Neural cell (in vitro differentiated cells): ENCODE data around the gene SZT2. TPM values are rescaled to one million over a fixed set of nuclear protein-coding genes. Genes with fewer than 3 reads are reported as not detected.

Experiments used
- H2AFZ ChIP-seq: fragments of 200-600, 300-800 bp; sonication (generic), shearing (Covaris generic); 2 replicates; pipeline ENCODE4 v1.6.0; 2014; ENCODE audit warnings: low read depth, mild to moderate bottlenecking, antibody characterized with exemption, low read length, moderate library complexity
- H3F3A ChIP-seq: fragments of 200-600 bp; shearing (Covaris generic); 2 replicates; pipeline ENCODE4 v1.6.1; 2016; ENCODE audit warnings: mild to moderate bottlenecking, moderate library complexity, mixed read lengths, antibody characterized with exemption, low read length; ENCODE audit not compliant: insufficient read depth, poor library complexity, severe bottlenecking
- H3K27ac ChIP-seq: fragments of 200-600, 300-800 bp; sonication (generic), shearing (Covaris generic); 2 replicates; pipeline ENCODE4 v1.5.1; 2014; ENCODE audit warnings: mild to moderate bottlenecking, low read length, moderate library complexity
- H3K27me3 ChIP-seq: fragments of 300-800, 200-600 bp; sonication (generic), shearing (Covaris generic); 2 replicates; pipeline ENCODE4 v1.6.0; 2014; ENCODE audit warnings: mild to moderate bottlenecking, low read depth, low read length, moderate library complexity; ENCODE audit not compliant: insufficient read depth
- H3K36me3 ChIP-seq: fragments of 300-800, 200-600 bp; sonication (generic), shearing (Covaris generic); 2 replicates; pipeline ENCODE4 v1.5.1; 2014; ENCODE audit warnings: mild to moderate bottlenecking, antibody characterized with exemption, low read length, moderate library complexity; ENCODE audit not compliant: insufficient read depth
- H3K4me2 ChIP-seq: fragments of 300-800, 200-600 bp; sonication (generic), shearing (Covaris generic); 2 replicates; pipeline ENCODE4 v1.6.0; 2014; ENCODE audit warnings: mild to moderate bottlenecking, low read length
- H3K4me3 ChIP-seq: fragments of 300-800, 200-600 bp; sonication (generic), shearing (Covaris generic); 2 replicates; pipeline ENCODE4 v1.5.1; 2014; ENCODE audit warnings: mild to moderate bottlenecking, low read length, moderate library complexity
- H3K79me2 ChIP-seq: fragments of 200-600 bp; shearing (Covaris generic); replicated peaks from 2 replicates; pipeline ENCODE4 v1.6.0; 2014; ENCODE audit warnings: mild to moderate bottlenecking, low read length, moderate library complexity; ENCODE audit not compliant: insufficient read depth
- H3K9ac ChIP-seq: fragments of 300-800, 200-600 bp; sonication (generic), shearing (Covaris generic); 2 replicates; pipeline ENCODE4 v1.6.1; 2016; ENCODE audit warnings: mild to moderate bottlenecking, low read length, mixed read lengths
- H3K9me2 ChIP-seq: fragments of 200-600 bp; shearing (Covaris generic); 2 replicates; pipeline ENCODE4 v1.6.1; 2016; ENCODE audit warnings: mild to moderate bottlenecking, low read length, mixed read lengths; ENCODE audit not compliant: insufficient read depth
- H3K9me3 ChIP-seq: fragments of 200-600, 300-800 bp; sonication (generic), shearing (Covaris generic); 2 replicates; pipeline ENCODE4 v1.6.1; 2016; ENCODE audit warnings: mild to moderate bottlenecking, mixed run types, low read length, moderate library complexity, mixed read lengths
- H4K20me1 ChIP-seq: fragments of 200-600 bp; shearing (Covaris generic); 2 replicates; pipeline ENCODE4 v1.6.1; 2016; ENCODE audit warnings: mild to moderate bottlenecking, mixed run types; ENCODE audit not compliant: insufficient read depth
- EP300 ChIP-seq: fragments of 450-650 bp; conservative IDR thresholded peaks from 2 replicates; pipeline ENCODE4 v1.6.1; 2014; ENCODE audit warnings: antibody characterized with exemption, mild to moderate bottlenecking, moderate library complexity; ENCODE audit not compliant: poor library complexity, severe bottlenecking
- EZH2 ChIP-seq: fragments of 200-600, 300-800 bp; shearing (Covaris generic), sonication (generic); IDR thresholded peaks from 2 replicates; pipeline ENCODE4 v1.6.1; 2014; ENCODE audit warnings: antibody characterized with exemption, low read length, borderline replicate concordance, mild to moderate bottlenecking; ENCODE audit not compliant: insufficient read depth, poor library complexity, severe bottlenecking
- MXI1 ChIP-seq: fragments of 450-650 bp; conservative IDR thresholded peaks from 2 replicates; pipeline ENCODE4 v1.6.1; 2014; ENCODE audit warnings: antibody characterized with exemption, mild to moderate bottlenecking; ENCODE audit not compliant: poor library complexity, severe bottlenecking
- POLR2AphosphoS5 ChIP-seq: IDR thresholded peaks from 2 replicates; pipeline ENCODE4 v1.6.1; 2012
- RAD21 ChIP-seq: fragments of 450-650 bp; conservative IDR thresholded peaks from 2 replicates; pipeline ENCODE4 v1.6.1; 2014; ENCODE audit warnings: antibody characterized with exemption, mild to moderate bottlenecking, moderate library complexity
- SMC3 ChIP-seq: fragments of 450-650 bp; conservative IDR thresholded peaks from 2 replicates; pipeline ENCODE4 v1.6.1; 2014; ENCODE audit warnings: antibody characterized with exemption, mild to moderate bottlenecking, moderate library complexity; ENCODE audit not compliant: poor library complexity
- TAF1 ChIP-seq: IDR thresholded peaks from 2 replicates; pipeline ENCODE4 v1.6.1; 2012; ENCODE audit warnings: low read depth
- polyA minus RNA-seq: library from RNA; depleted of rRNA, polyadenylated mRNA; stranded (reverse); fragments of >200 nt; gene quantifications from 2 replicates; pipeline ENCODE4 v1.2.3, GENCODE V29; 2014
- polyA plus RNA-seq: library from polyadenylated mRNA; depleted of rRNA; stranded (reverse); fragments of >200 nt; gene quantifications from 2 replicates; pipeline ENCODE4 v1.2.3, GENCODE V29; 2014
- TF ChIP-seq, protein P1 (sequence below): fragments of 450-650 bp; IDR thresholded peaks from 2 replicates; pipeline ENCODE4 v1.5.1; 2014; ENCODE audit warnings: antibody characterized with exemption, mild to moderate bottlenecking, moderate library complexity; ENCODE audit not compliant: poor library complexity, severe bottlenecking
- TF ChIP-seq, protein P2 (sequence below): IDR thresholded peaks from 2 replicates; pipeline ENCODE4 v1.6.1; 2012; ENCODE audit warnings: borderline replicate concordance

The SZT2 gene
- 6.6 and 6.7 TPM in 2 replicates for polyA plus RNA-seq
- 33.7 and 35.5 TPM in 2 replicates for polyA minus RNA-seq

DNA sequence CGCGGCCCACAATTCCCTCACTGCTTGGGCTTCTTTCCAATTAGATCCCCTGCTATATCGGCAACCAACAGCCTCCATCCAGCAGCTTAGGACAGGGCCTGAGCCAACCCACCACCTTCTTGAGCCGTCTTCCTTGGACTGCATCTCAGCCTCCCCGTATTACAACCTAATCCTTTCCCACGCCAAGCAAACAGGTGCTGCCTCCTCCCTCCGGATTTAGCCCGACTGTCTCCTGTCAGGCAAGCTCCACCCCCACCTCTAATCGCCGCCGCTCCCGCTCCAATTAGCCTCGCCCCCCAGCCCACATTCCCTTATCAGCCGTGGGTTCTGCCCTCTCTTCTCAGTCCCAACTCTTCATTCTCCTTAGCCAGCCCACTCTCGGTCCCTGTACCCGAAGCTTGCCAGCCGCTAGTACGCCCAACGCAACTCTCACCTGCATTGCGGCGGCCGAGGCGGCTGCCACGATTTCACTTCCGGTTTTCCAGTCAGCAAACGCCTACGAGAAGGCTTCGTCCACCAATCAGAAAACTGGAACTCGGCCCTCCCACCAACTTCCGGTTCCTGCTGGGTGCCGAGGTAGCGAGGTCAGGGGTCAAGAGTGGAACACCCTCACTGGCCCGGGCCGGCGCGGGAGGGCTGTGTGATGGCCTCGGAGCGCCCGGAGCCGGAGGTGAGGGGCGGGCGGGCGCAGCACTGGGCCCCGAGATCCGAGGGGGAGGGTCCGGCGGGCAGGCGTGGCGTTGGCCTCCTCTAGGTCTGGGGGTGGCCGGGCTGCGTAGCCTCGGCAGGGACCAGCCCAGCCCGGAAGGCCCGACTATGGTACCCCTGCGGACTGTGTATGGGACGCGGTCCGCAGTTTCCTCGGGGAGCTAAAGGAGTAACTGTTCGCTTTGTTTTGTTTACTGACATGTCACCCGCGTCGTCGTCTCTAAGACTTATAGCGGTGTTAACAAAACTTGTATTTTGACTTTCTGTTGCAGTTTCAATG, at the start of gene SZT2, which contains the start of gene MED8:
SZT2 (plus strand) TSS at position 574 of the 988 bp plus-strand sequence; CDS start at position 644, 70 bp downstream.
MED8 (minus strand) TSS at position 475 of the 988 bp plus-strand sequence; CDS start at position 439, 36 bp downstream.
- peaks cover 31% of the 10 kb centered on the region for H3K79me2 ChIP-seq

DNA sequence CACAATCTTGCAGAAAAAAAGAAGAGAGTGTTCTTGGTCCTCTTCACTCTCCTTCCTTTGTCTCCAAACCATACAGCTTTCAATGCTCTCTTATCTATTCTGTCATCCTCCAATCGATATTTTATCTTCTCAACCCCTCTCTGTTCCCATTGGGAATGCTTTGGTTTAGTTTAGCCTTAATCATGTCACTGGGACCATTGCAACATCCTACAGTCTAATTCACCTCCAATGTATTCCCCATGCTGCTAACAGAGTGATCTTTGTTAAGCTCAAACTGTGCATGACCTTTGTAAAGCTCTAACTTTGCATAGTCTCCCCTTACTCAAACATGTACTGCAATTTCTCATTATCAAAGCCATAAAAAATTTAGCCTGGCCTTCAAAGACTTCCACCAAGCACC, 49.1 kb upstream of the SZT2 start:
- no peak overlapping the region for H3K9ac ChIP-seq
- no peak overlapping the region for H2AFZ ChIP-seq
- no peaks in the 10 kb centered on the region for H4K20me1 ChIP-seq
- H3K9me2 ChIP-seq = no peaks in the 10 kb centered on the region
- no peaks in the 10 kb centered on the region for H3K79me2 ChIP-seq
- no peaks in the 10 kb centered on the region for H3K36me3 ChIP-seq
- H3F3A ChIP-seq = no peaks in the 10 kb centered on the region
- no peak overlapping the region for H3K4me2 ChIP-seq
- H3K27ac ChIP-seq = no peak overlapping the region
- no peaks in the 10 kb centered on the region for H3K9me3 ChIP-seq
- no peaks in the 10 kb centered on the region for H3K27me3 ChIP-seq
- no peak overlapping the region for H3K4me3 ChIP-seq
- TF ChIP-seq EP300 = no peak
- TF ChIP-seq, protein P1, sequence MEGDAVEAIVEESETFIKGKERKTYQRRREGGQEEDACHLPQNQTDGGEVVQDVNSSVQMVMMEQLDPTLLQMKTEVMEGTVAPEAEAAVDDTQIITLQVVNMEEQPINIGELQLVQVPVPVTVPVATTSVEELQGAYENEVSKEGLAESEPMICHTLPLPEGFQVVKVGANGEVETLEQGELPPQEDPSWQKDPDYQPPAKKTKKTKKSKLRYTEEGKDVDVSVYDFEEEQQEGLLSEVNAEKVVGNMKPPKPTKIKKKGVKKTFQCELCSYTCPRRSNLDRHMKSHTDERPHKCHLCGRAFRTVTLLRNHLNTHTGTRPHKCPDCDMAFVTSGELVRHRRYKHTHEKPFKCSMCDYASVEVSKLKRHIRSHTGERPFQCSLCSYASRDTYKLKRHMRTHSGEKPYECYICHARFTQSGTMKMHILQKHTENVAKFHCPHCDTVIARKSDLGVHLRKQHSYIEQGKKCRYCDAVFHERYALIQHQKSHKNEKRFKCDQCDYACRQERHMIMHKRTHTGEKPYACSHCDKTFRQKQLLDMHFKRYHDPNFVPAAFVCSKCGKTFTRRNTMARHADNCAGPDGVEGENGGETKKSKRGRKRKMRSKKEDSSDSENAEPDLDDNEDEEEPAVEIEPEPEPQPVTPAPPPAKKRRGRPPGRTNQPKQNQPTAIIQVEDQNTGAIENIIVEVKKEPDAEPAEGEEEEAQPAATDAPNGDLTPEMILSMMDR = no peak
- TF ChIP-seq MXI1 = no peak
- TF ChIP-seq, protein P2, sequence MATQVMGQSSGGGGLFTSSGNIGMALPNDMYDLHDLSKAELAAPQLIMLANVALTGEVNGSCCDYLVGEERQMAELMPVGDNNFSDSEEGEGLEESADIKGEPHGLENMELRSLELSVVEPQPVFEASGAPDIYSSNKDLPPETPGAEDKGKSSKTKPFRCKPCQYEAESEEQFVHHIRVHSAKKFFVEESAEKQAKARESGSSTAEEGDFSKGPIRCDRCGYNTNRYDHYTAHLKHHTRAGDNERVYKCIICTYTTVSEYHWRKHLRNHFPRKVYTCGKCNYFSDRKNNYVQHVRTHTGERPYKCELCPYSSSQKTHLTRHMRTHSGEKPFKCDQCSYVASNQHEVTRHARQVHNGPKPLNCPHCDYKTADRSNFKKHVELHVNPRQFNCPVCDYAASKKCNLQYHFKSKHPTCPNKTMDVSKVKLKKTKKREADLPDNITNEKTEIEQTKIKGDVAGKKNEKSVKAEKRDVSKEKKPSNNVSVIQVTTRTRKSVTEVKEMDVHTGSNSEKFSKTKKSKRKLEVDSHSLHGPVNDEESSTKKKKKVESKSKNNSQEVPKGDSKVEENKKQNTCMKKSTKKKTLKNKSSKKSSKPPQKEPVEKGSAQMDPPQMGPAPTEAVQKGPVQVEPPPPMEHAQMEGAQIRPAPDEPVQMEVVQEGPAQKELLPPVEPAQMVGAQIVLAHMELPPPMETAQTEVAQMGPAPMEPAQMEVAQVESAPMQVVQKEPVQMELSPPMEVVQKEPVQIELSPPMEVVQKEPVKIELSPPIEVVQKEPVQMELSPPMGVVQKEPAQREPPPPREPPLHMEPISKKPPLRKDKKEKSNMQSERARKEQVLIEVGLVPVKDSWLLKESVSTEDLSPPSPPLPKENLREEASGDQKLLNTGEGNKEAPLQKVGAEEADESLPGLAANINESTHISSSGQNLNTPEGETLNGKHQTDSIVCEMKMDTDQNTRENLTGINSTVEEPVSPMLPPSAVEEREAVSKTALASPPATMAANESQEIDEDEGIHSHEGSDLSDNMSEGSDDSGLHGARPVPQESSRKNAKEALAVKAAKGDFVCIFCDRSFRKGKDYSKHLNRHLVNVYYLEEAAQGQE = no peak
- TF ChIP-seq POLR2AphosphoS5 = no peak
- TF ChIP-seq TAF1 = no peak
- TF ChIP-seq SMC3 = no peak

More for the DNA sequence above, at the start of gene SZT2, which contains the start of gene MED8:
- H3K9me2 ChIP-seq = no peaks in the 10 kb centered on the region
- no peaks in the 10 kb centered on the region for H3K36me3 ChIP-seq
- no peaks in the 10 kb centered on the region for H3F3A ChIP-seq
- TF ChIP-seq TAF1 (peak; percentile 28), EP300 (peak; percentile 62), SMC3 (peak; percentile 54), RAD21 (peak; percentile 37), MXI1 (peak; percentile 85), EZH2 (no peak), POLR2AphosphoS5 (peak; percentile 89)
- TF ChIP-seq, protein P1 = peak; percentile 7
- TF ChIP-seq, protein P2 = peak; percentile 78
- H3K4me2 ChIP-seq = peak within 1 kb of the TSS; percentile 80
- peak within 1 kb of the TSS; percentile 83 for H3K9ac ChIP-seq
- H3K27ac ChIP-seq = peak within 1 kb of the TSS; percentile 79
- H3K27me3 ChIP-seq = no peaks in the 10 kb centered on the region
- H4K20me1 ChIP-seq = no peaks in the 10 kb centered on the region
- no peaks in the 10 kb centered on the region for H3K9me3 ChIP-seq
- peak within 1 kb of the TSS; percentile 84 for H3K4me3 ChIP-seq
- H2AFZ ChIP-seq = peak within 1 kb of the TSS; percentile 81
